ENCODE data around the gene LGALS3BP. TPM values are rescaled to one million over a fixed set of nuclear protein-coding genes. Genes with fewer than 3 reads are reported as not detected.

LGALS3BP gene, protein sequence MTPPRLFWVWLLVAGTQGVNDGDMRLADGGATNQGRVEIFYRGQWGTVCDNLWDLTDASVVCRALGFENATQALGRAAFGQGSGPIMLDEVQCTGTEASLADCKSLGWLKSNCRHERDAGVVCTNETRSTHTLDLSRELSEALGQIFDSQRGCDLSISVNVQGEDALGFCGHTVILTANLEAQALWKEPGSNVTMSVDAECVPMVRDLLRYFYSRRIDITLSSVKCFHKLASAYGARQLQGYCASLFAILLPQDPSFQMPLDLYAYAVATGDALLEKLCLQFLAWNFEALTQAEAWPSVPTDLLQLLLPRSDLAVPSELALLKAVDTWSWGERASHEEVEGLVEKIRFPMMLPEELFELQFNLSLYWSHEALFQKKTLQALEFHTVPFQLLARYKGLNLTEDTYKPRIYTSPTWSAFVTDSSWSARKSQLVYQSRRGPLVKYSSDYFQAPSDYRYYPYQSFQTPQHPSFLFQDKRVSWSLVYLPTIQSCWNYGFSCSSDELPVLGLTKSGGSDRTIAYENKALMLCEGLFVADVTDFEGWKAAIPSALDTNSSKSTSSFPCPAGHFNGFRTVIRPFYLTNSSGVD
- polyA plus RNA-seq (2012; ENCODE audit: low read depth, missing spikeins), result 7.1 TPM

DNA sequence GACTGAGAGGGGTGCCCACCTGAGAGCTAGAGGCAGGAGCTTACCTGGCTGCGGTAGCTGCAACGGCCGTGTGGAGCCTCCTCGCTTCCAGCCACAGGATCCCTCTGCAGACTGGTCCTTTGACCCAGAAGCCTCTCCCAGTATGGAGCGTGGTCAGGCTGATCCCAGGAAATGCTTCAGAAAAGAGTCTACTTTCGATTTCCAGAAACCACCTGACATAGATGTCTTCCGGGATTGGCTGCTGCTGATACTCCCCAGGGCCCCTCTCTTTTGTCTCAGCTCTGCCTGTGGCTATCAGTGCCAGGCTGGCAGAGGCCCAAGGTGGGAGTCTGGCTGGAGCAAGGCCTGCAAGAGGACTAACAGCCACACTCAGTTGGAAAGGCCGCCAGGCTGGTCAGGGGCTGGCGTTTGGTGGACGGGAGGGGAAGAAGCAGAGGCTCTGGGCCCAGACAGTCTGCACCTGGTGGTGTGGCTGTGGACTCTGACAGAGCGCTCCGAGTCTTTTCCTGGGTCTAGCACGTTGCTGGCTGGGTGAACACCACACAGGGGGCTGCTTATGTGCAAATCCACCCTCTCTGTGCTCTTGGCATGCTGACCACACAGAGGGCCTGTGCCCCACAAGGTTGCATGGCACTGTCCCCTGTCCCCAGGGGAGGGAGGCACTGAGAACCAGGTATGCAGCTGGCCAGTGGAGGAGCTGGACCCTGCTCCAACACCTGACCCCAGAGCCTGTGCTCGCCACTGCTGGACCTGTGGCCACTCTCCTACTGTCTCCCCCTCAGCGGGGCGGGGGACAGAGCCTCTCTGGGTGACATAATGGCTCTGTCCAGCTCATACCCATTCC is at the start of gene LGALS3BP:
TSS of gene LGALS3BP (minus strand) at position 144 of the 844 bp plus-strand sequence. CDS start 2,732 bp downstream, outside the sequence.
- no peak for FAIRE-seq
- DNase-seq (ENCODE audit: insufficient read length, low spot score), result no peak

DNA sequence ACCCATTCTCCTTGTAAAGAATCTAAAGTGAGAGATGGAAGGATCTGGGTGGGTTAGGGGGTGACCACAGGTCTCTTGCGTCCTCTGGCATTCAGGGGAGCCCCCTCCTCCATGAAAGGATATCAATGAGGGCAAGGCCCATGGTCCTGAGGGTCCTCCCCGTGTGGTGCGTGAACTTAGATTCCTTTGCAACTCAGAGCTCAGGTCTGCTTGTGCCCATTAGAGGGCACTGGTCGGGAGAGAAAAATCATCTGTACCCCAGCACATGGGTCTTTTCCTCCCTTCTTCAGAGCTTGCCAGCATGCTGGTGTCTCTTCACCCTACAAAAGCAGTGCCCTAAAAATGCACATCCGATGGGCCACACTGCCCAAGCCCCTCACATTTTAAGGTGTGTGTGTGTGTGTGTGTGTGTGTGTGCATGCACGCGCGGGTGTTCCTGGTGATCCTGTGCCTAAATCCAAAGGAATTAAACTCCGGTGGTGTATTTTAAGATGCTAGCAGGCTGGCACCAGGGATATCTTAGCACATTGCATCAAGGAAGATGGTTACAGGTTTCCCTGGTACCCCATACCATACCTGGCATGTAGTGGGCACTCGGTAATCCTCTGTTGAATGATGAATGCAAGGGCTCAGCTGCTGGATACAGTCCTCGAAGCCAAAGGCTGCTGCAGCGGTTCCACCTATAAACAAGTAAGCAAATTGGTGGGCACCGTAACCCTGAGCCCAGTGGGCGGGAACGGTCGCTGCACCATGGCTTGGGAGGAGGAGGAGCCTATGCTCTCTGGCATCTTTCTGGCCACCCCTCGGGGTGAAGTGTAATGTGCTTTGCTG is 49.0 kb upstream of the LGALS3BP start:
- FAIRE-seq (no peak), DNase-seq (ENCODE audit: insufficient read length, low spot score) (no peak)
- no peak for TF ChIP-seq POLR2A (IDR thresholded peaks at IDR 0.05; ENCODE audit: low read depth, low read length)
- TF ChIP-seq SPI1 (IDR thresholded peaks at IDR 0.05; ENCODE audit: low read depth, low read length), result no peak
- TF ChIP-seq POLR2AphosphoS5 (IDR thresholded peaks at IDR 0.05; ENCODE audit: low read depth, low read length), result no peak
- TF ChIP-seq PAX5 (IDR thresholded peaks at IDR 0.05; ENCODE audit: insufficient read depth, low read length, severe bottlenecking), result no peak
- no peak for TF ChIP-seq TAF1 (IDR thresholded peaks at IDR 0.05; ENCODE audit: low read depth, low read length)
- no peak for TF ChIP-seq POU2F2 (IDR thresholded peaks at IDR 0.05; ENCODE audit: low read depth, low read length)

More for the DNA sequence above, at the start of gene LGALS3BP:
- TF ChIP-seq POLR2AphosphoS5 (IDR thresholded peaks at IDR 0.05; ENCODE audit: low read depth, low read length) (no peak), TAF1 (IDR thresholded peaks at IDR 0.05; ENCODE audit: low read depth, low read length) (no peak), SPI1 (IDR thresholded peaks at IDR 0.05; ENCODE audit: low read depth, low read length) (no peak)

DNA sequence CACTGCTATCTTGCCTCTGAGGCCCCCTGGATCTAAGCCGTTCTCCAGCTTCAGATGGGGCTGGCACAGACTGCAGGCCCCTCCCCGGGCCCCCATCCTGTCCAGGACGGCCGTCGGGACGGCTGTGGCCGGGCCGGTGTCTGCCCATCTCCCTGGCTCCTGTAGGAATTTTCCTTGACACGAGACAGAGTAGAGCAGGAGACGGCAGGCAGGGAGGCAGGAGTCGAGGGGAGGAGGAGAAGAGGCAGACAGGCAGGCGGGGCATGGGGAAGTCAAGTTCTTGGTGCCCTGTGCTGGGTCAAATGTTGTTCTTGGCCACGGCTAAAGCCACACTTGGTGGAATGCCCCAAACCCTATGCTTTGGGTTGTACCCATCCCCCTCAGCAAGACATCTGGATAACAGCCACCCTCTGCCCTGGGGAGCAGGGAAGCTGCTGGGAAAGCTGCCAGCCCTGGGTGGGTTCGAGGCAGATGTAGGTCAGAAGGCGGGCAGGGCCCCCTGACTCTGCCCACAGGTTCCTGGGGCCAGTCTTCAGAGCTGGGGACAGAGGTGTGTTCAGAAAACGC is 48.3 kb upstream of the LGALS3BP start:
- DNase-seq (ENCODE audit: insufficient read length, low spot score) (no peak), FAIRE-seq (no peak)
- TF ChIP-seq POLR2AphosphoS5 (IDR thresholded peaks at IDR 0.05; ENCODE audit: low read depth, low read length), result no peak
- no peak for TF ChIP-seq POLR2A (IDR thresholded peaks at IDR 0.05; ENCODE audit: low read depth, low read length)
- TF ChIP-seq SPI1 (IDR thresholded peaks at IDR 0.05; ENCODE audit: low read depth, low read length), result no peak
- no peak for TF ChIP-seq PAX5 (IDR thresholded peaks at IDR 0.05; ENCODE audit: insufficient read depth, low read length, severe bottlenecking)
- TF ChIP-seq TAF1 (IDR thresholded peaks at IDR 0.05; ENCODE audit: low read depth, low read length), result no peak
- TF ChIP-seq POU2F2 (IDR thresholded peaks at IDR 0.05; ENCODE audit: low read depth, low read length), result no peak

DNA sequence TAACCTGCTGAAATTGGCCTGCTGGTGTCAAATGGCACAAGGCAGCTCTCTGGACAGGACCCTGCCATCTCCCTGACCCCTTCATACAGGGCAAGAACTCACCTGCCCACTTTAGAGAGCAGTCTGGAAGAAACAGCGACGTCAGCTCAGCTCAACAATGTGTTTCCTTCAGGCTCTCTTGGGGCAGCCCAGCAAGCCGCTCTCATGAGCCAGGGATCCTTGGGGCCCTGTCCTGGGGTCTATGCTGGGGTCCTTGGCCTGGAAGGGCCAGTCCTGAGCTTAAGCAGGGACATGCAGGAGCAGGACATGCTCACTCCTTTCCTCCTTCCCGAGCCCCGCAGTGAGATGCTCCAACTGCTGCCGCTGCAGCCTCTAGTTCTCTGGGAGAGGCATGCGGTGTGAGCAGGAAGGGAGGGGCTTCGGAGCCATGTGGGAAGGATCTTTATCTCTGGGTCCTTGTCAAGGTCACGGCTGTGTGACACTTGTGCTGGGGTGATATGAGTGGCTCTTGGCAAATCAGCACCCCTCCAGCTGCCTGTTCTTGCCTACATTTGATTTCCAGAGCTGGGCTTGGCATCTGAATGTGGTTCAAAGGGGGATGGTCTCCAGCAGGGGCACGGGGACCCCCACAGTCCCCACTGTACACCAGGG is 47.7 kb upstream of the LGALS3BP start:
- TF ChIP-seq POU2F2 (IDR thresholded peaks at IDR 0.05; ENCODE audit: low read depth, low read length), result no peak
- TF ChIP-seq POLR2A (IDR thresholded peaks at IDR 0.05; ENCODE audit: low read depth, low read length), result no peak
- TF ChIP-seq PAX5 (IDR thresholded peaks at IDR 0.05; ENCODE audit: insufficient read depth, low read length, severe bottlenecking), result no peak
- TF ChIP-seq POLR2AphosphoS5 (IDR thresholded peaks at IDR 0.05; ENCODE audit: low read depth, low read length), result no peak
- TF ChIP-seq SPI1 (IDR thresholded peaks at IDR 0.05; ENCODE audit: low read depth, low read length), result no peak
- TF ChIP-seq TAF1 (IDR thresholded peaks at IDR 0.05; ENCODE audit: low read depth, low read length), result no peak
- FAIRE-seq (no peak), DNase-seq (ENCODE audit: insufficient read length, low spot score) (no peak)

DNA sequence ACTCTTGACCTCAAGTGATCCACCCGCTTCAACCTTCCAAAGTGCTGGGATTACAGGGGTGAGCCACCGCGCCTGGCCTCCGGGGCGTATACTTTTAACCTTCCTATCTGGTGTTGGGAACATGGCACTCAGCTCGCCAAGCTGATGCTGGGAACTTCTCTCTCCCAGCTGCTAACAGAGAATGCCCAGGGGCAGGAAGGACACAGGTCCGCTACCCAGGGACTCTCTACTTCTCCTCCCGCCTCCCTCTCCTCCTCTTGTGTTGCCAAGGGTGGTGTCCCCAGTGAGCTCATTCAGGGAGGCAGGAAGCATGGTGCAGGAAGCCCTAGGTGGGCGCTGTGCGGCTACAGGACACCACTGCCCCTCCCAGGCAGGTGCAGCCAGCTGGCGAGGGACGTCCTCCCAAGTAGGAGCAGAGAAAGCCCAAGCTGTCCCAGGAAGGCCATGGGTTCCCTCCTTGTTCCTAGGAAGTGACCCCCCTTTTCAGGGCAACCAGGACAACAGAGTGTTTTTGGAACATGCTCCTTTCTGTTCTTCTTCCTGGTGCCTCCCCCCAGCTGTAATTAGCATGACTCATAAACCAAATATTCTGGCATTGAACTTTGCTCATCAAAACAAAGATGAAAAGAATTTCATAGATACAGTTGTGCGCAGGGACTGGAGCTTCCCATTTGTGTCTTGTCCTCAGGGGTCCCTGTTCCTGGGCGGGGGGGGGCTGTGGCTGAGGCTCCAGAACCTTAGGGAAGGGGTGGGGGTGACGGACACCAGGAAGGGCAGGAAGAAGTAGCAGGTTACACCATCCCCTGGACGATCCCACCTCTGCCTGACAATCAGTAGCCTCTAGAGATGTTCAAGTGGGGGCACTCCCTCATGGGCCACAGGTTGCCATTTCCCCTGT is 46.9 kb upstream of the LGALS3BP start:
- DNase-seq (ENCODE audit: insufficient read length, low spot score) (no peak), FAIRE-seq (no peak)
- TF ChIP-seq POU2F2 (IDR thresholded peaks at IDR 0.05; ENCODE audit: low read depth, low read length) (no peak), TAF1 (IDR thresholded peaks at IDR 0.05; ENCODE audit: low read depth, low read length) (no peak), POLR2A (IDR thresholded peaks at IDR 0.05; ENCODE audit: low read depth, low read length) (no peak)

DNA sequence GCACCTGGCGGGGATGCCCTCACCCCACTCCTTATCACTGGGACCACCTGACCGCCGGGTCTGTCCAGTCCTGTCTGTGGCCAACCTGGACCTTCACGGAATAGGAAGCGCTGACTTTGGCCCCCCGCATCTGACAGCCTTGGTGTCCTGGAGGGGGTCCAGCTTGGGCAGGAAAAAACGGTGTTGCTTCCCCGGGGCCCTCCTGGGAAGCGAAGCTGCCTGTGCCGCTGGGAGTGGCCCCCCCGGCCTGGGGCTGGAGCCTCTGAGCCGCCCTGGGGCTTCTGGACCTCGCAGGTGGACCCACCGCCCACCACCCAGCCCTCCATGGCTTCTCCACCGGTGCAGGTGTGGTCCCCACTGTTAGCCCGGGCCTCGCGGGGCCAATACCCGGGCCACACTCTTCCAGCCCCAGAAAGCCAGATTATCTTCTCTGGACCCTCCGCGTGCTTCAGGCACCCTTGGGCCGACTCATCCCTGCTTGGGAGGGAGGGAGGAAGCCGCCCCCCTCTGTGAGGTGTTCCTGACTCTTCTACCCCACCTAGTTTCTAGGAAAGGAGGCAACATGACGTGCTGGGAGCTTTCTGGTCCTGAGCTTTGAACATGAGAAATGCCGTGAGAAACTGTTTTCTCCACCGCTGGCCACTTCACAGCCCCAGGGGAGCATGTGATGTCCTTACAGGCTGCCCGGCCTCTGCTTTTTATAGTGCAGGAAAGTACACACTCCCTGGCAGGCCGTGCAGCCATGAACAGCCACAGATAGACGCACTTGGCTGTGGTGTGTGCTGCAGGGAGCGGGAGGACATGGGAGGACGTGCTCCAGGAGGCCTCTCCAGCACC is 45.4 kb upstream of the LGALS3BP start:
- no peak for FAIRE-seq
- TF ChIP-seq POLR2A (IDR thresholded peaks at IDR 0.05; ENCODE audit: low read depth, low read length) (no peak), TAF1 (IDR thresholded peaks at IDR 0.05; ENCODE audit: low read depth, low read length) (no peak), PAX5 (IDR thresholded peaks at IDR 0.05; ENCODE audit: insufficient read depth, low read length, severe bottlenecking) (no peak), POU2F2 (IDR thresholded peaks at IDR 0.05; ENCODE audit: low read depth, low read length) (no peak), POLR2AphosphoS5 (IDR thresholded peaks at IDR 0.05; ENCODE audit: low read depth, low read length) (no peak), SPI1 (IDR thresholded peaks at IDR 0.05; ENCODE audit: low read depth, low read length) (no peak)

More for the DNA sequence above, 45.4 kb upstream of the LGALS3BP start:
- DNase-seq (ENCODE audit: insufficient read length, low spot score), result no peak

Data from GM12891 (cell line).